Ishikawa (cell line): ENCODE results near the gene ZP1.

ENCODE experiments used
- CREB1 ChIP-seq: IDR thresholded peaks from 2 replicates; pipeline ENCODE4 v1.6.1; 2012; ENCODE audit warnings: low read depth
- EGR1 ChIP-seq: IDR thresholded peaks from 2 replicates; pipeline ENCODE4 v1.6.1; 2012
- EP300 ChIP-seq: IDR thresholded peaks from 2 replicates; pipeline ENCODE4 v1.6.1; 2012; ENCODE audit warnings: borderline replicate concordance
- NFIC ChIP-seq: IDR thresholded peaks from 2 replicates; pipeline ENCODE4 v1.6.1; 2012
- RAD21 ChIP-seq: IDR thresholded peaks from 2 replicates; pipeline ENCODE4 v1.6.1; 2012; ENCODE audit warnings: low read depth
- TAF1 ChIP-seq: IDR thresholded peaks from 2 replicates; pipeline ENCODE4 v1.6.1; 2012; ENCODE audit warnings: low read depth, mild to moderate bottlenecking
- TEAD4 ChIP-seq: IDR thresholded peaks from 2 replicates; pipeline ENCODE4 v1.6.1; 2012
- TF ChIP-seq, protein P1 (sequence below): IDR thresholded peaks from 2 replicates; pipeline ENCODE4 v1.6.1; 2012
- TF ChIP-seq, protein P2 (sequence below): IDR thresholded peaks from 2 replicates; pipeline ENCODE4 v1.6.1; 2012
- TF ChIP-seq, protein P3 (sequence below): IDR thresholded peaks from 2 replicates; pipeline ENCODE4 v1.6.1; 2012; ENCODE audit warnings: low read depth, mild to moderate bottlenecking

DNA sequence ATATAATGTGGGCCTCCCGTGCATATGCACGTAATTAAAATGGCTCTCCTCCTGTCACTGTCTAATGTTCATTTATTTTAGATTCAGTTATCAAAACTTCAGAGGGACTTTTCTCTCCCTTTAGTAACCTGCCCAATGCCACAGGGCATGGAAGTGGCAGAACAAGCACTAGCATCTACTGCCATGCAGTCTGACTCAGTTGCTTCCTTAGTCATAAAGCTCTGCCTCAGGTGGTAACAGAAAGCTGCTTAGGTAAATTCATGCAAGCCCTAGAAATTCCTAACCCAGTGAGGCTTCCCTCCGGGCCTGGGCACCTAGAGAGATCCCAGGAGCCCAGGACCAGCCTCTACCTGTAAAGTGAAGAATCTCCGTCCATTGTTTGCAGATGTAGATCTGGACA lies 30.2 kb downstream of the ZP1 start:
- TF ChIP-seq, protein P1, sequence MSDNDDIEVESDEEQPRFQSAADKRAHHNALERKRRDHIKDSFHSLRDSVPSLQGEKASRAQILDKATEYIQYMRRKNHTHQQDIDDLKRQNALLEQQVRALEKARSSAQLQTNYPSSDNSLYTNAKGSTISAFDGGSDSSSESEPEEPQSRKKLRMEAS: no peak
- TF ChIP-seq EP300 (no peak), TAF1 (no peak), EGR1 (no peak), TEAD4 (no peak), RAD21 (no peak), CREB1 (no peak), NFIC (no peak)
- TF ChIP-seq, protein P2, sequence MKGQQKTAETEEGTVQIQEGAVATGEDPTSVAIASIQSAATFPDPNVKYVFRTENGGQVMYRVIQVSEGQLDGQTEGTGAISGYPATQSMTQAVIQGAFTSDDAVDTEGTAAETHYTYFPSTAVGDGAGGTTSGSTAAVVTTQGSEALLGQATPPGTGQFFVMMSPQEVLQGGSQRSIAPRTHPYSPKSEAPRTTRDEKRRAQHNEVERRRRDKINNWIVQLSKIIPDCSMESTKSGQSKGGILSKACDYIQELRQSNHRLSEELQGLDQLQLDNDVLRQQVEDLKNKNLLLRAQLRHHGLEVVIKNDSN: no peak
- TF ChIP-seq, protein P3, sequence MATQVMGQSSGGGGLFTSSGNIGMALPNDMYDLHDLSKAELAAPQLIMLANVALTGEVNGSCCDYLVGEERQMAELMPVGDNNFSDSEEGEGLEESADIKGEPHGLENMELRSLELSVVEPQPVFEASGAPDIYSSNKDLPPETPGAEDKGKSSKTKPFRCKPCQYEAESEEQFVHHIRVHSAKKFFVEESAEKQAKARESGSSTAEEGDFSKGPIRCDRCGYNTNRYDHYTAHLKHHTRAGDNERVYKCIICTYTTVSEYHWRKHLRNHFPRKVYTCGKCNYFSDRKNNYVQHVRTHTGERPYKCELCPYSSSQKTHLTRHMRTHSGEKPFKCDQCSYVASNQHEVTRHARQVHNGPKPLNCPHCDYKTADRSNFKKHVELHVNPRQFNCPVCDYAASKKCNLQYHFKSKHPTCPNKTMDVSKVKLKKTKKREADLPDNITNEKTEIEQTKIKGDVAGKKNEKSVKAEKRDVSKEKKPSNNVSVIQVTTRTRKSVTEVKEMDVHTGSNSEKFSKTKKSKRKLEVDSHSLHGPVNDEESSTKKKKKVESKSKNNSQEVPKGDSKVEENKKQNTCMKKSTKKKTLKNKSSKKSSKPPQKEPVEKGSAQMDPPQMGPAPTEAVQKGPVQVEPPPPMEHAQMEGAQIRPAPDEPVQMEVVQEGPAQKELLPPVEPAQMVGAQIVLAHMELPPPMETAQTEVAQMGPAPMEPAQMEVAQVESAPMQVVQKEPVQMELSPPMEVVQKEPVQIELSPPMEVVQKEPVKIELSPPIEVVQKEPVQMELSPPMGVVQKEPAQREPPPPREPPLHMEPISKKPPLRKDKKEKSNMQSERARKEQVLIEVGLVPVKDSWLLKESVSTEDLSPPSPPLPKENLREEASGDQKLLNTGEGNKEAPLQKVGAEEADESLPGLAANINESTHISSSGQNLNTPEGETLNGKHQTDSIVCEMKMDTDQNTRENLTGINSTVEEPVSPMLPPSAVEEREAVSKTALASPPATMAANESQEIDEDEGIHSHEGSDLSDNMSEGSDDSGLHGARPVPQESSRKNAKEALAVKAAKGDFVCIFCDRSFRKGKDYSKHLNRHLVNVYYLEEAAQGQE: no peak
